Measurements from ENCODE around the gene CNPY2. TPM values are rescaled to one million over a fixed set of nuclear protein-coding genes. Genes with fewer than 3 reads are reported as not detected.
"Not testable (repeated sequence)": the region's sequence is repeated elsewhere in the genome, so short reads cannot be mapped to it uniquely, and the experiment has no call there.

Gene CNPY2
- total RNA-seq, 4 donors from 2014 or later = 94.9 to 141 (median 109) TPM

- DNase-seq (ENCODE audit: low spot score in 2 of 2) = no peak
- H3K4me1 ChIP-seq = peaks cover 0 to 12% (median 8%) of the 10 kb centered on the region in 4 donors
- H3K27me3 ChIP-seq = no peaks in the 10 kb centered on the region
- TF ChIP-seq POLR2A (IDR thresholded peaks at IDR 0.05) (no peak), EP300 (IDR thresholded peaks at IDR 0.05) (no peak), CTCF (IDR thresholded peaks at IDR 0.05) (no peak)
- no peaks in the 10 kb centered on the region for H3K9me3 ChIP-seq
- H3K27ac ChIP-seq = peak overlapping the region in 1 of 4 donors; percentile 76
- no peak overlapping the region for H3K4me3 ChIP-seq
- 76 to 84% methylated on average over 8 of the region's 8 CpGs for WGBS, 2 donors
- peaks cover 0 to 23% (median 0%) of the 10 kb centered on the region in 3 donors for H3K36me3 ChIP-seq
Measured at GRCh38 chr12:56337753-56338251, 22.0 kb upstream of the CNPY2 start.

GRCh38 chr12:56336361-56337167 is 20.8 kb upstream of the CNPY2 start:
- DNase-seq (ENCODE audit: low spot score in 2 of 2) = no peak
- WGBS, 2 donors = 84% methylated on average over 9 of the region's 9 CpGs
- TF ChIP-seq CTCF (IDR thresholded peaks at IDR 0.05) = no peak
- TF ChIP-seq POLR2A (IDR thresholded peaks at IDR 0.05) = no peak
- TF ChIP-seq EP300 (IDR thresholded peaks at IDR 0.05) = no peak

GRCh38 chr12:56335527-56335926 is 19.7 kb upstream of the CNPY2 start:
- H3K9me3 ChIP-seq; H3K27ac ChIP-seq; H3K27me3 ChIP-seq; H3K36me3 ChIP-seq; H3K4me3 ChIP-seq; DNase-seq (ENCODE audit: low spot score in 2 of 2): not testable (repeated sequence)
- H3K4me1 ChIP-seq = peaks cover 0 to 17% (median 10%) of the 10 kb centered on the region in 4 donors
- WGBS, 2 donors = 95 to 97% methylated on average over 8 of the region's 8 CpGs

More at GRCh38 chr12:56336361-56337167, 20.8 kb upstream of the CNPY2 start:
- H3K27me3 ChIP-seq = no peaks in the 10 kb centered on the region
- H3K9me3 ChIP-seq = no peaks in the 10 kb centered on the region
- peaks cover 0 to 10% (median 0%) of the 10 kb centered on the region in 3 donors for H3K36me3 ChIP-seq
- no peak overlapping the region for H3K4me3 ChIP-seq
- H3K27ac ChIP-seq = no peak overlapping the region
- H3K4me1 ChIP-seq = peaks cover 0 to 17% (median 10%) of the 10 kb centered on the region in 4 donors

- 6 to 10% methylated on average over 6 of the region's 6 CpGs for WGBS, 2 donors
- Histone ChIP-seq H3K4me3 (peak overlapping the region; percentile 46 to 63 (median 52)), H3K27me3 (no peaks in the 10 kb centered on the region), H3K27ac (peak overlapping the region; percentile 84 to 96 (median 92)), H3K9me3 (no peaks in the 10 kb centered on the region), H3K4me1 (peaks cover 0 to 17% (median 10%) of the 10 kb centered on the region in 4 donors), H3K36me3 (peaks cover 0 to under 1% (median 0%) of the 10 kb centered on the region in 3 donors)
- TF ChIP-seq CTCF (IDR thresholded peaks at IDR 0.05) (no peak), POLR2A (IDR thresholded peaks at IDR 0.05) (no peak), EP300 (IDR thresholded peaks at IDR 0.05) (no peak)
- DNase-seq (ENCODE audit: low spot score in 2 of 2) = no peak
Measured at GRCh38 chr12:56334490-56334793, 18.7 kb upstream of the CNPY2 start.

GRCh38 chr12:56333679-56334489 is 18.1 kb upstream of the CNPY2 start, which contains the start of gene PAN2:
PAN2 (minus strand) TSS chr12:56334000; CDS start chr12:56333094, 906 bp downstream.
- Histone ChIP-seq H3K36me3 (peaks cover 0 to 4% (median 0%) of the 10 kb centered on the region in 3 donors), H3K27ac (peak within 1 kb of the TSS; percentile 84 to 96 (median 92)), H3K4me3 (peak within 1 kb of the TSS; percentile 46 to 63 (median 52)), H3K27me3 (no peaks in the 10 kb centered on the region), H3K4me1 (peaks cover 0 to 17% (median 10%) of the 10 kb centered on the region in 4 donors), H3K9me3 (no peaks in the 10 kb centered on the region)
- peak; percentile 85 to 96 for TF ChIP-seq EP300 (IDR thresholded peaks at IDR 0.05)
- TF ChIP-seq POLR2A (IDR thresholded peaks at IDR 0.05) = peak; percentile 73 to 75
- TF ChIP-seq CTCF (IDR thresholded peaks at IDR 0.05) = peak; percentile 48 to 78 (median 62)
- WGBS, 2 donors = 0% methylated on average over 45 of the region's 45 CpGs
- peak; percentile 95 for DNase-seq (ENCODE audit: low spot score in 2 of 2)

Data from tibial nerve (tissue), 4 donors.